HG02840 (cell line): Measurements from ENCODE around the gene COL1A2.

Experiments used
- ATAC-seq: cut with Tn5 transposase; IDR thresholded peaks from one replicate; pipeline ENCODE4 v1.9.1; 2021; ENCODE audit warnings: mild to moderate bottlenecking, moderate library complexity, moderate number of reproducible peaks; ENCODE audit not compliant: unreplicated experiment, low FRiP score

COL1A2 gene

GRCh38 chr7:94382132-94382531, 12.6 kb upstream of the COL1A2 start:
- no peak for ATAC-seq

DNA sequence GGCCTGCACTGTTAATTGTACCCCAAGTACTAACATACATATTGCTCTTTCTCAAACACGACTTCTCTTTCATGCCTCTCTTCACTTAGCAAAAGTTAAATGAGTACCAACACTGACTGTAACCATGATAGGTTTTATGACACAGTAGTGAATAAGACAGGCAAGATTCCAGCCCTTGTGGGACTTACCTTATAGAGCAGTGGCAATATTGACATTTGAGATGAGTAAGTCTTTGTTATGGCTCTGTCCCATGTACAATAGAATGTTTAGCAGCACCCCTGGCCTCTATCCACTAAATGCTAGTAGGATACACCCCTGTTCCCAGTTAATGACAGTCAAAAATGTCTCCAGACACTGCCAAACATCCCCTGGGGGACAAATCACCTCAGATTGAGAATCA, 11.9 kb upstream of the COL1A2 start:
- no peak for ATAC-seq

DNA sequence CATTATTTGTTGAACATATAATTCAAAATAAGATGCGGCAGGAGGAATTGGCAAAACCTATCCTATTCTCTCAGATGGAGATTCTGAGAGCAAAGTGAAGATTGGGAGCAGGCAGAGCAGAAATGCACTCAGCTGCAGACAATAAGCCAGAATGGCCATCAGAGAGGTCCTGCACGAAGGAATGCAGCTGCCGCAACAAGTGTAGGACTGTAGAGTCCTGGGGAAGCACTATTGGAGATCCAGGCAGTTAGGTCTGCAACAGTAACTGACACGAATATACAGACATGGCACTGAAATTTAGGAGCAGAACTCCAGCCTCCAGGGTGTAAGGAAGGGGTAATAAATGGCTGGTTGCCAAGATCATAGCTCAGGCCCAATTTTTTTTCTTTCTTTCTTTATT, 10.4 kb upstream of the COL1A2 start:
- no peak for ATAC-seq

GRCh38 chr7:94386416-94386815, 8.3 kb upstream of the COL1A2 start:
- no peak for ATAC-seq

GRCh38 chr7:94388540-94388939, 6.2 kb upstream of the COL1A2 start:
- no peak for ATAC-seq

DNA sequence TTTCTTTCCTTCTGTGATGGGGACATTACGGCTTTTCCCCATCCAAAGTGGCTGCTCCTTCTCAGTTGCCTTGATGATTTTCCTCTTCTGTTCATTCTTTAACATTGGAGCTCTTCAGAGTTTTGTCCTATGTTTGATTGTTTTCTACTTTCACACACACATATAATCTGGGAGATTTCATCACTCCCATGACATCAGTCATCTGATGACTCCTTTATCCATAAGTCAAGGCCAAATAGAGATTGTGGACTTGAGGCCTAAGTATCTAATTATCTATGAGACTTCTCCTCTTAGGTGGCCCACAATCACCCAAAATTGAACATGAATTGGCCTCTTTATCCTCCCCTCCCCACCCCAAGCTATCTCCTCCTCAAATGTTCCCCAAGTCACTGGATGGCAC, 5.3 kb upstream of the COL1A2 start:
- no peak for ATAC-seq

GRCh38 chr7:94391726-94392392, 2.8 kb upstream of the COL1A2 start:
- peak; percentile 55 for ATAC-seq

DNA sequence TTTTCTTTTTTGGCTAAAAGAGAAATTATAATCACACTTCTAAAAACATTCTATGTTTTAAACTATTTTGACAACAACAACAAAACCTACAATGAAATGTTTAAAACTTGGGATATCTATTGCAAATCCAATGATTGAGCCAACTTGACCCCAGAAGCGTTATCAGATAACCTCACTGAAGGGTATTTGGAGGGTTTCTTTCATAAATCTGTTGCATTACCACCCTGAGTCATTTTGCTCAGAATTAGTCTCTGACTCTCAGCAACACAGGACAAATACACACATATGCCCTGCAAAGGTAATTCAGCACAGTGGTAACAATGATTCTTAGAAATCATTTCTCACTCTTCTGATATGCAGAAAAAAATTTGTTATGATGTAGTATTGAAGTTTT, 2.3 kb upstream of the COL1A2 start:
- no peak for ATAC-seq

- ATAC-seq, result no peak
Measured at GRCh38 chr7:94393246-94394108, 1.2 kb upstream of the COL1A2 start.

GRCh38 chr7:94394109-94394436, 622 bp upstream of the COL1A2 start:
- no peak for ATAC-seq

DNA sequence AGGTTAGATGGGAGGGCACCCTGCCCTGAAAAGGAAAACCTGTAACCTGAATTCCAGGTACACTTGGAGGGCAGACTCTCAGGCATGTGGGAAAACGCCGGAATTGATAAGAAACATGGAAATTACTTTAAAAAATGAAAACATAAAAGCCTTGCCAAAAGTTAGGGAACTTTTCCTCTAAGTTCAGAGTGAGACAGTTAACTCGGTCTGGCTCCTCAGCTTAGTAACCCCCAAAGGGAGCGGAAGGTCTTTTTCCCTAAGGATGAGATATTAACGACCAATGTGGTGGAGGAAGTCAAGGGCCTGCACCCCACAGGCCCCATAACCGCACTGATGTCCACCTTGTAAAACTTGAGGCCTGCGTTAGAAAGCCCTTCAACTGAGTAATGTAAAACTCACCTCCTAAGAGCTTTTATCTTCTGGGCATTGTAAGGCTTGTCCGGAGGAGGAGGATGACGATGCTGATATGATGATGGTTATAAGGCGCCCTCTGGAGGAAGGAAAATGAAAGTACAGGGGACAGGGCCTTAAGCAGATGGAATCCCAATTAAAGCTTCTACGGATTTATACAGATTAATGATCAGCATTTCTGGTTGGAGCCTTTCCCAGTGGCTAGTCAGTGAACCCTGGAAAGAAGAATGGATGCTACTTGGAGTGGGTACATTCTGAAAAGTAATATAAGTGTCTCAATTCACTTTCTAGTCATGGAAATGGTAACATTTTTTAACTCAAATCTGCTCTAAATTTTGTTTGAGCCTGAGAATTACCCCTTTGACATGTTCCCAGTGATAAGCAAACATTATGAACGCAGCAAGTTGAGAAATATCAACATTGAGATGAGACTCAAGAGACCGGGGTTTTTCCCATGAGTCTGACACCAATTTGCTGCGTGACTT, 694 bp downstream of the COL1A2 start:
- peak; percentile 77 for ATAC-seq

DNA sequence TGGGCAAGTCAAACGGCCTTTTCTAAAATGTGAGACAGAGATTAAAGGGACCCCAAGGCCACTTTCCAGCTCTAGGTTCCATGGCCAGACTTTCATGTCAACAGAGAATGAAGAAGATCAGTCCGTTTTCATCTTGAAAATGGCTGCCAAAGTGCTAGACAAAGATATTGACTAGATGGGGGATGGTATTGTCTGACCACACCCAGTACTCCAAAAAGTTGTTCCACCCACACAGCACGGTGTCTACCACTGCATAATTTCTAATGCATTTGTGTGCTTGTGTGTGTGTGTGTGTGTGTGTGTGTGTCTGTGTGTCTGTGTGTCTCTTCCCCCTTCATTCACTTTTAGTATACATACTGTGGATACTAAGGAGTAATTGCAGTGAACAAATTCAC, 1.3 kb downstream of the COL1A2 start:
- ATAC-seq, result no peak

DNA sequence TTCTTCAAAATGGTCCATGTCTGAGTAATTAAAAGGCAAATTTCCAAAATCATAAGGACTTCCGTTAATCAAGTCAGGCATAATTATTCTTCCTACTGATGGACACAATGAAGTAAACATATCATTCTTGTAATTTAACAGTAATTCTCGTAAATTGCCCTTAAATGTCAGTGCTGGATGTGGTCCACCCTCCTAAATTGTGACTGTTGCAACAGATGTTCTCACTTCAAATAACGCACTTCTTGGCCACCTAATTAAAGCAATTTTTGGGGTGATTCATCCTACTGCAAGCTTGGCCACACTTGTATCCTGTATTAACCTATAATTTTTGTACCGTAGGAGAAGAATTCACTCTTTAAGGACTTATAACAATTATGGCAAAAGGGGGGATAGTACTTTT, 1.9 kb downstream of the COL1A2 start:
- no peak for ATAC-seq

GRCh38 chr7:94397722-94398121, 3.0 kb downstream of the COL1A2 start:
- no peak for ATAC-seq

- ATAC-seq, result no peak
Measured at GRCh38 chr7:94398841-94399240, 4.1 kb downstream of the COL1A2 start.

DNA sequence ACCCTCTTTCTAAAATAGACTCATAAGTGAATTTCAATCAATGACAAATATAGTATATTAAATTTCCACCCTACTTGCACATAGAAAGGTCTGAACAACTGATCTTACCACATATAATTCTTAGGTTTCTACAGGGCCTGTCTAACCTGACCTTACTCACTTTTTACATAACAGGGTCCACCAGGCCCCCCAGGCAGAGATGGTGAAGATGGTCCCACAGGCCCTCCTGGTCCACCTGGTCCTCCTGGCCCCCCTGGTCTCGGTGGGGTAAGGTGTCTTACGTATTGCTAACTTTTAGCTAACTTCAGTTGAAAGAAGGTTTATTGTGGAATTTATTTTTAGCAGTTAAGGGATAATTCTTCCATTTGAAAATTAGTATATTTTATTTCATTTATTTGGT, 5.3 kb downstream of the COL1A2 start:
- ATAC-seq, result no peak

DNA sequence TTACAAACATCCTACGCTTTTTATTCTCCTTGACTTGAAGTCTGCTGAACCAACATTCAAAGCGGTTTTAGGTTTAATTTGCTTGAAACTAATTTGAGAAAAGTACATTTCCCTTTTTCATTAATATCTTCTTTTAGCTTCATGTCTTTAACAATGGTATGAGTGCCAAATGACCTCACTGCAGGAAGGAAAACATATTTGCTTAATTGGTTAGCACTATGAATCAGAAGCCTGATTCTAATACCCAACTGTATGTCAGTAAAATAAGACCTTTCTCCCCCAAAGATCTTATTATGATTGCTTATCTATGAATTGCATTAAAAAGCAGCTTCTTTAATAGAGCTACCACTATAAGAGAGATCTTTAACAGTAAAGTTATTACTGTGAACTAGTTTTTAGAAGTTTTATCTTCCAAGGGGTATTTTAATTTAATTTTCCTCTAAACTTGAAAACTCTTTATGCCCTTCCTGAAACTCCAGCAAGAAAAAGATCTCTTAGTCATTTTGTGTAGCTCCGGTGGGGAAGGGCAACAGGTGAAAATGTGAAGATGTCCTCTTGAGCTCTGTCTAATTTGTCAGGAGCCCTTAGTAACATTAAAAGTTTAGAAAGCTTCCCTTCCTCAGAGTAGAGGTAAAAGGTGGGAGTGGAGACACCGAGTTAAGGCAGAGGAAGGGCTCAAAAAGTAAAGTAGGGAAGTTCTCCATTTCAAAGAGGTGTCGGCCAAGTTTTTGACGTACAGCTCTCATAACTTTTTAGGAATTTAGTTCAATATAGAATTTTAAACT, 6.1 kb downstream of the COL1A2 start:
- no peak for ATAC-seq

DNA sequence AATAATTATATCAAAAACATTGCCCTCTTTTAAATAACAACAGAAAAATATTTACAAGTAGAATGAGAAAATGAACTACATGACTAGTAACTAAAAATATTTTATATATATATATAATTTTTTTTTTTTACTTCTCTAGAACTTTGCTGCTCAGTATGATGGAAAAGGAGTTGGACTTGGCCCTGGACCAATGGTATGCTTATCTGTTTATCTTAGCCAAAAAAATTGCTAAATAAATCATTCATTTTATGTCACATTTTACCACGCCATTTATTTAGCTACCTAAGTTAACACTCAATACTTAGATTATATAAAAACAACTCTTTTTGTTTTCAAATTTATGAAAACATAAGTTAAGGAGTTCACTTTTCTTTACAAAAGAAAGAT, 6.7 kb downstream of the COL1A2 start:
- ATAC-seq, result no peak

DNA sequence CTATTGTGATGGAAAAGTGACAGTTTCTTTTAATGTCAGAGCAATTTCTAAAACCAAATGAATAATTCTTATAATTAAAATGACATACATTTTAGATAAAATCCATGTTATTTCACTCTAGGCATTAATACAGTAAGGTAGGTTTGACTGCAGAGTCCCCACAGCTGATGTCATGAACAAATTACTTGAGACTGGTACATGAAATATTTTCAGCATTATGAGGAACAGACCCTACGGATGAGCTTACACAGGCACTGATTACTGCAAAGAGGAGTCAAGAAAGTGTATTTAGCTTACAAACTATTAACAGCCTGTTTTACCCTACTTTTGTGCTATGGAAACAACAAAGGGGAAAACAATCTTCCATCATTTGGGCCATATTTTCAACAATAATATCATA, 8.9 kb downstream of the COL1A2 start:
- no peak for ATAC-seq

- no peak for ATAC-seq
Measured at GRCh38 chr7:94405506-94405905, 10.8 kb downstream of the COL1A2 start.
